Colonic mucosa (tissue), 4 donors: ENCODE results near the gene LHFPL3. TPM values are rescaled to one million over a fixed set of nuclear protein-coding genes. Genes with fewer than 3 reads are reported as not detected.

Experiments used
- DNase-seq: peaks from one replicate; pipeline ENCODE4 v3.0.0-alpha.2; 2020
- H3K27ac ChIP-seq: fragments of 200-600 bp; one replicate; pipeline ENCODE4 v1.8.0; 2021
- H3K27me3 ChIP-seq: fragments of 200-600 bp; one replicate; pipeline ENCODE4 v1.8.0; 2021
- H3K36me3 ChIP-seq: fragments of 200-600 bp; one replicate; pipeline ENCODE4 v1.8.0; 2021
- H3K4me1 ChIP-seq: fragments of 200-600 bp; one replicate; pipeline ENCODE4 v1.8.0; 2021; ENCODE audit warnings: mild to moderate bottlenecking
- H3K4me3 ChIP-seq: fragments of 200-600 bp; one replicate; pipeline ENCODE4 v1.8.0; 2021
- H3K9ac ChIP-seq, 2 donors: one replicate each; pipeline ENCODE4 v1.7.0; 2013; ENCODE audit warnings: control low read depth in 2 of 2, low read depth in 2 of 2, low read length in 2 of 2
- H3K9me3 ChIP-seq: fragments of 200-600 bp; one replicate; pipeline ENCODE4 v1.8.0; 2021
- CTCF ChIP-seq: fragments of 200-600 bp; IDR thresholded peaks from one replicate; pipeline ENCODE4 v1.8.0; 2022; ENCODE audit warnings: antibody characterized with exemption, mild to moderate bottlenecking
- intact Hi-C: fragments of 100-400 bp; cut with DNase I; formaldehyde crosslinking; loops from one replicate; pipeline ENCODE4 v1.14.1; 2022
- total RNA-seq, 2 donors: library from RNA; stranded (reverse); fragmentation: NEBNext Ultra II Directional in 1 of 2; extraction: Animal tissue kit (Norgen Biotek cat#: 25700) in 1 of 2; gene quantifications; one replicate each; pipeline ENCODE4 v1.2.1, GENCODE V29; 2021
- donor health status: healthy.
- donor health status: DM: no; HTN: no; CAD: no.
- donor health status: DM: no; HTN: no; CAD: no.

Gene LHFPL3
- total RNA-seq, 2 donors from 2014 or later, result 0.12 to 0.27 TPM

GRCh38 chr7:104629408-104629807, 301.0 kb downstream of the LHFPL3 start:
- Histone ChIP-seq H3K9ac (no peak overlapping the region), H3K4me3 (no peak overlapping the region), H3K4me1 (no peaks in the 10 kb centered on the region), H3K27me3 (no peaks in the 10 kb centered on the region), H3K36me3 (no peaks in the 10 kb centered on the region), H3K27ac (no peak overlapping the region), H3K9me3 (no peaks in the 10 kb centered on the region)
- no peak for TF ChIP-seq CTCF
- no peak for DNase-seq
- intact Hi-C loops, result no loop called here

- Histone ChIP-seq H3K9ac (no peak overlapping the region), H3K27me3 (no peaks in the 10 kb centered on the region), H3K4me1 (no peaks in the 10 kb centered on the region), H3K27ac (no peak overlapping the region), H3K9me3 (no peaks in the 10 kb centered on the region), H3K4me3 (no peak overlapping the region), H3K36me3 (no peaks in the 10 kb centered on the region)
- no peak for TF ChIP-seq CTCF
- DNase-seq, result no peak
- intact Hi-C loops, result no loop called here
Measured at GRCh38 chr7:104640506-104640905, 312.1 kb downstream of the LHFPL3 start.

- no peak overlapping the region for H3K27ac ChIP-seq
- H3K4me1 ChIP-seq, result no peaks in the 10 kb centered on the region
- H3K36me3 ChIP-seq, result no peaks in the 10 kb centered on the region
- H3K4me3 ChIP-seq, result no peak overlapping the region
- H3K27me3 ChIP-seq, result no peaks in the 10 kb centered on the region
- H3K9ac ChIP-seq, result no peak overlapping the region
- intact Hi-C loops, result no loop called here
- TF ChIP-seq CTCF, result no peak
- no peak for DNase-seq
- no peaks in the 10 kb centered on the region for H3K9me3 ChIP-seq
Measured at GRCh38 chr7:104642560-104642959, 314.2 kb downstream of the LHFPL3 start.

- Histone ChIP-seq H3K9me3 (no peaks in the 10 kb centered on the region), H3K9ac (no peak overlapping the region), H3K4me3 (no peak overlapping the region), H3K27ac (no peak overlapping the region), H3K27me3 (no peaks in the 10 kb centered on the region), H3K4me1 (no peaks in the 10 kb centered on the region), H3K36me3 (no peaks in the 10 kb centered on the region)
- intact Hi-C loops, result no loop called here
- no peak for DNase-seq
- TF ChIP-seq CTCF, result no peak
Measured at GRCh38 chr7:104643587-104644217, 315.3 kb downstream of the LHFPL3 start.

GRCh38 chr7:104650991-104651640, 322.7 kb downstream of the LHFPL3 start:
- no peak for DNase-seq
- no peak overlapping the region for H3K27ac ChIP-seq
- H3K4me1 ChIP-seq, result no peaks in the 10 kb centered on the region
- H3K4me3 ChIP-seq, result no peak overlapping the region
- H3K9ac ChIP-seq, result no peak overlapping the region
- H3K9me3 ChIP-seq, result no peaks in the 10 kb centered on the region
- H3K27me3 ChIP-seq, result no peaks in the 10 kb centered on the region
- H3K36me3 ChIP-seq, result no peaks in the 10 kb centered on the region
- no peak for TF ChIP-seq CTCF
- intact Hi-C loops, result no loop called here
